Measurements from ENCODE around the gene NMRK1.

Gene NMRK1

DNA sequence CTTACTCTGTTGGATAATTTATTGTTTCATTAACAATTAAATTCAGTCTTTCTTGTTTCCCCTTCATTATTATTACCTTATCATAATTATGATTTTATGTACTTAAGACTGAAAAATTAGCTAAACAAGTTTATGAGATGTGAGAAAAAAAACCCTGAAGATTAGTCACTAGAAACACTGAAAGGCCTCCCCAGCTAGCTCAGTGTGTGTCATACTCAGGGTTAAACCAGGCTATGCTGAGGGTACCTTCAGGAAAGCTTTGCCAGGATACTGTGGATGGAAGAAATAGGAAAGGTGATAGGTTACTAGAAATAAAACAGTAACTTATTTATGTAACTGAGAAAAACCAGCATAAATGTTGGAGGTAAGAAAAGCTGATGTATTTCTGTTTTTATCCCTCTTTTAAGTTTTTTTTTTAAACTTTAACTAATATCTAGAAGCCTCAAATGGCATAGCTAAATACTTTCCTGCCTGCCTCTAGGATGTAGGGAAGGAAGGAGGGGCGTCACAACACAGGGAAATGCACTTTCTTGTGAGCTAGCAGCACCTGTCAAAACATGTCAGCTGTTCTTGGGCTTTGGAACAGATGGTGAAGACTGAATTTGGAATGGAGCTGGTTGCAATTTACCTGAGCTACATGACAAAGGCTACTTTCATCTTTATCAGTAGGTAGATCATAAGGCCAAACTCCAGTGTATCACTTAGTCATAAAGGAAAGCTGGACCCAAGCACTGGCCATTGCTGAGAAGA is 24.2 kb downstream of the NMRK1 start:
- DNase-seq (ENCODE audit: low read depth in 2 of 2): no peak

DNA sequence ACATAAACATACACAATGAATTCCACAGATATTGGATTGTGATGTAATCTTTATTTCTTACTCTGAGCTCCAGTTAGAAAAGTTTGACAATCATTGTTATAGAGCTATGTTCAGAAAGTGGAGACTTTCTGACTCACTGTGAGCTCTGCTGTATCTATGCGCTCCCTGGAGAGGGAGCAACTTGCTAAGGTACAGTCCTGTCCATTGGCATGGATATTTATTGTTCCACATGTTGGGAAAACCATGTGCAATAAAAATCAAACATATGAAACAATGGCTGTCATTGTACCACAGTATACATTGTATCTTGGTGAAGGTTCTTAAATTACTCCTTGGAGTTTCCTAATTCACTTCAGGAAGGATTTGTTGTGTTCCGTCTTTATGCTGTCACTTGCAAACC is 26.8 kb downstream of the NMRK1 start:
- no peak for DNase-seq (ENCODE audit: low read depth in 2 of 2)

DNA sequence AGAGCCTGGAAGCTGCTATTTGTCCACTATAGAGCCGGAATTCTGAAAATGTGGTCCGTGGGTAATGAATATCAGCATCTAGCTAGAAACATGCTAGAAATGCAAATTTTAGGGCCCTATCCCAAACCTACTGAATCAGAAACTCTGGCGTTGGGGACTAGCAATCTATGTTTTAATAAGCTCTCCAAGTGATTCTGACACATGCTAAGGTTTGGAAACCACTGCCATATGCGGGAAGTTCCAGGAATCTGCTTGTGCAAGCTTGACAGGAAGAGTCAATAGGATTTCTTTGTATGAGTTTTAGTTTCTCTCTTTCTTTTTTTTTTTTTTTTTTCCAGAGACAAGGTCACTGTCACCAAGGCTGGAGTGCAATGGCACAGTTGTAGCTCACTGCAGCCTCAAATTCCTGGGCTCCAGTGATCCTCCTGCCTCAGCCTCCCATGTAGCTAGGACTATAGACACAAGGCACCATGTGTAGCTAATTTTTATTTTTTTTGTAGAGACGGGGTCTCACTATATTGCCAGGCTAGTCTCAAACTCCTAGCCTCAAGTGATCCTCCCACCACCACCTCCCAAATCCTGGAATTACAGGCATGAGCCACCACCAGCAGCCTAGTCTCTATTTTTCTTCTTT is 33.5 kb downstream of the NMRK1 start:
- peak; percentile 61 to 64 for DNase-seq (ENCODE audit: low read depth in 2 of 2)

DNA sequence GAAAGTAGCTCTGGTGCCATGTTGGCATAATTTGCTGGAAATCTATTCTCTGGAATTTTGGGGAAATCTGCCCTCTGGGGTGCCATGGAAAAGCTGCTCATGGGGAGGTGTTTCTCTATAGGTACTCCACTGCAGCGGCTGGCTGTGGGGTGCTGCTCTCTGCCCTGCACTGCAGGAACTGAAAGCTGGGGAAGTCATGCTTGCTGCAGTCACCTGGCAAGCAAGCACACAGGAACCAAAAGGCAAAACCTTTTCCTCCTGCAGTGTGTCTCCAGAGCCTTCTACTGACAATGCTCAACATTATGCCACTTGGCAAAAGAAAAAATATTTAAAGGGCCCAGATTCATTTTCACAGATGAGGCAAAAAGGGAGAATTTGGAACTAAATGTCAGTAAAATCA is 34.1 kb downstream of the NMRK1 start:
- no peak for DNase-seq (ENCODE audit: low read depth in 2 of 2)

DNA sequence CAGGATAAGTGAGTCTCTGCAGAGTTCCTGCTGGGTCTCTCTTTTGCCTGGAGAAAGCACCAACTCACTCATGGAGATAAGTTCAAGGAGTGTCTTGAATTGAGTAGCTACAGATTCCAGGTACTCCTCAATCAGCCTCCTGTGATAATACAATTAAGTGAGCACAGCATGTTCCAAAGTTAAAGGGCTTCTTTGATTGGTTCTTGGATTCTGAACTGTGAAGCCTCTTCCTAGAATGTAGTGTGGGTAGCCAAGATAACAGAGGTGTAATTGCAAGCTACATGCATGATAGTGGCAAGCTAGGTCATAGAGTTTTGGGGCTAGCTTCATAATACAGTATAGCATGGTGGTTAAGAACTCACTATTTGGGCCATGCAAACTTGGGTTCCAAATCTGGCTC is 36.7 kb downstream of the NMRK1 start:
- no peak for DNase-seq (ENCODE audit: low read depth in 2 of 2)

DNA sequence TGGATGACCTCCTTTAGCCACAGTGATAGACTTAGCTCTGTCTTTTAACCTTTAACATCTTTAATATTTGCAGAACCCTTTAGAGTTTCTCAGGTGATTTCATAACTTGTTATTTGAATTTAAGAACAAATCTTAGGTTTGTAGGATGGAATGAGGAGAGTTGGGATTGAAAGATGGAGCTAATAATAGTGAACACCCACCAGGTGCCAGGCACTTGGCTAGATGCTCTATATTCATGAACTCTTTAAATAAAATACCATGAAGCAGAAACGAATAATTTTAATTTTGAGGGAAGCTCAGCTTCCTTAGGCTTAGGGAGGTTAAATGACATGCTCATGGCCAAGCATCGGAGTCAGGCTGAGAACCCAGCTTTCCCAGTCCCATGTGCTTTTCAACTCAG is 40.4 kb downstream of the NMRK1 start:
- DNase-seq (ENCODE audit: low read depth in 2 of 2): no peak

DNA sequence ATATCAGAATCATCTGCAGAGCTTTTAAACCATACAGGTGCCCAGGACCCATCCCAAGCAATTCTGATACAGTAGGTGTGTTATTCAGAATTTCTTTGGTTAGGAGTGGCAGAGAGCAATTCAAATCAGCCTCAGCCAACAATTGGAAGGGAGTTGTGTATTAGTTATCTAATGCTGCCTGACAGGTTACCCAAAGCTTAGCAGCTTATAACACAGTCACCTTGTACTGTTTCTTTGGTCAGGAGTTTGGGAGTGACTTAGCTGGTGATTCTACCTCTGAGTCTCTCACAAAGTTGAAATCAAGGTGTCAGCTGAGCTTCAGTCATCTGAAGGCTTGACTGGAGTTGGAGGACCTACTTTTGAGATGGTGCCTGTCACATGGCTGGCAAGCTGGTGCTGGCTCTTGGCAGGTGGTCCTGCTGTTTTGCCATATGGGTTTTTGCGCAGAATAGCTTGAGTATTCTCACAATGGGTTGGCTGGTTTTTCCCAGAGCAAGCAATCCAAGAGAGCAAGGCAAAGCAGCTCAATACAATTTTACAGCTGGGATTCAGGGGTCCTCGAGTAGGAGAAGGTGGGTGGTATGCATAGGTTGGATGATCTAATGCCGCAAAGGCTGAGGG is 41.1 kb downstream of the NMRK1 start:
- DNase-seq (ENCODE audit: low read depth in 2 of 2): no peak

DNA sequence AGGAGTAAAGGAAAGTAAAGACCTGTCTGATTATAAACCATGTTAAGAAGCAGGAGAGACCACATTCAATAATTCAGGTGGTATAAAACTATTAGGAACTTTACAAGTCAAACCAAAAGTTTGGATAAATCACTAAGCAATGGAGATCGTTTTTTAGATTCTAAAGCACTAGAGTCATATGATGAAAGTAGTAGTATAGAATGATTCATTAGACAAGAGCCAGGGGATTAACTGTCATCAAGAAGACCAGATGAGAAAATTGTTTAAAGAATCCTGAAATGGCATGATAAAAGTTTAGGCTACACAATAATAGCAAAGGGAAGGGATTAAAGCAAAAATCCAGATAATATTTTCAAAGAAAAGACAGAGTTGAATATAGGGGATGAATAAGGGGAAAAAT is 46.9 kb downstream of the NMRK1 start:
- no peak for DNase-seq (ENCODE audit: low read depth in 2 of 2)

DNA sequence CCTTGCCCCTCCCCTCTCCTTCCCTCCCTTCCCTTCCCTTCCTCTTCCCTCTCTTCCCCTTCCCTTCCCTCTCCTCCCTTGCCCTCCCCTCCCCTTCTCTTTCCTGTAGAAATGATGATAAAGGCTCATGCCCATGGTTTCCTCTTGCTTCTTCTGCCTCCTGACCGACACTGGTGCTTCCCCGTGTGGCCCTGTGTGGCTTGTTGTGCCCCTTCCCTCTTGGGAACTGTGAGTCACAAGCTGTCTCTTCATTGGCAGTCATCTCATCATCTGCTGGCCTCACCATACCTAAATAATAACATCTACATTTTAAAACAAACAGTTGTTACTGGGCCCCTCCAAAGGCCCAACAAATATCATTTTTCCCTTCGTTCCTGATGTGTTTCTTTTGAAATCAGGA is 48.2 kb downstream of the NMRK1 start:
- no peak for DNase-seq (ENCODE audit: low read depth in 2 of 2)

DNA sequence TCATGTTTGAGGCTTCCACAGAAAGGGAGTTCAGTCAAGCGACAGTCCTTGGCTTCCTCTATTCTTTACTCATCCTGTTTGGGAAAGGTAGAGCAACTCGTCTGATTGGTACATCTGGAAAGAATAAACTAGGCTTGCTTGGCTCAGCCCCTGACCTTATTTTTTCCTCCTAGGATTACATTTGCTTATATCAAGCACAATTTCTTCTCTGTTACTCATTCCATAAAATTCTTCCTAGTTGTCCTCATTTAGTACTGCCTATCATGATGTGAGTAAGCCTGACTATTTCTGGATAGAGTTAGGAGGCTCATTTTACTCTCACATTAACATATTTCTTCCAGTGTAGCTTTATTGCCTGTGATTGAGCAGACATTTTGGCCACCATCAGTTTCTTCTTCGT is 48.9 kb downstream of the NMRK1 start:
- DNase-seq (ENCODE audit: low read depth in 2 of 2): peak; percentile 90 to 91

DNA sequence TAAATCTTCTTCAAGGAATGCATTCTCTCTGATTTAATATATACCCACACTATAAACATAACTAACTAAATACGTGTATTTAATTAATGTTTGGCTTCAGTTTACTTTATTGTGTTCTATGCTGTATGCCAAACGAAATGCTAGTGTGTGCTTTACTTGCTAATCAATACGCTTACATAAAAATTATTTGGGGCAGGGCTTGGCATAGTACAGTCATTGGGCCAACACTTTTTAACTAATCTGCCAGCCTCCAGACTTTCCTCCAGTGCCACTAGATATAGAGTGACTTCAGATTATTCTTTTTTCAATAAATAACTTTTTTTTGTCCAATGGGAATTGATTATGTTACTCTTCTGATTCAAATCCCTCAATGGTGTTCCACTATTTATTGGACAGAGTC is 51.2 kb downstream of the NMRK1 start:
- no peak for DNase-seq (ENCODE audit: low read depth in 2 of 2)

DNA sequence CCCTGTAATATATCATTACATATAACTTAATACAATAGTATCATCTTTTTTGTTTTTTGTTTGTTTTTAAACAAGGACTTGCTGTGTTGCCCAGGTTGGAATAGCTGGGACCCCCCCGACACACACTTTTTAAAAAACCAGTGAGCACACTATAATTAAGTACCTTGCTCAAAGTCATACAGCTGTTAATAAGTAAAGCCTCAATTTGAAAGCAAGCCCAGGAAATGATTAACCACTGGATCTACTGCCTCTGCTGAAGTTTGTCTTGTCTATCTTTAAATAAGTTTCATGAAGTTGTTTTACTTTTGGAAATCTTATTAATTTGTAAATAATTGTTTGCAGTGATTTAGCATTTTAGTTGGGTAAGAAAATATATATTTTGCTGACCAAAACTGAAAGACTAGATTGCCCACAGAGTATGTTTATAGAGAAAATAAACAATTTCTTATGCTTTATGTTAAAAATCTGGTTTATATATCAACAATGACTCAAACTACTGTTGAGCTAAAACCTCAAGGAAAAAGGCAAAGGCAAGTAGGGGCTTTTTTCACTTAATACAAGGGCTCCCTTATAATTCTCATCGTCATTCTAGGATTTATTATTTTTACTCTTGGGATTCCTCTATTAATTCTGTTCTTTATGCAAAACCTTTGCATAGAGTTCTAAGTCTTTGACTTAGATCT is 54.0 kb downstream of the NMRK1 start:
- peak in 1 of 2 experiments; percentile 4 for DNase-seq (ENCODE audit: low read depth in 2 of 2)

DNA sequence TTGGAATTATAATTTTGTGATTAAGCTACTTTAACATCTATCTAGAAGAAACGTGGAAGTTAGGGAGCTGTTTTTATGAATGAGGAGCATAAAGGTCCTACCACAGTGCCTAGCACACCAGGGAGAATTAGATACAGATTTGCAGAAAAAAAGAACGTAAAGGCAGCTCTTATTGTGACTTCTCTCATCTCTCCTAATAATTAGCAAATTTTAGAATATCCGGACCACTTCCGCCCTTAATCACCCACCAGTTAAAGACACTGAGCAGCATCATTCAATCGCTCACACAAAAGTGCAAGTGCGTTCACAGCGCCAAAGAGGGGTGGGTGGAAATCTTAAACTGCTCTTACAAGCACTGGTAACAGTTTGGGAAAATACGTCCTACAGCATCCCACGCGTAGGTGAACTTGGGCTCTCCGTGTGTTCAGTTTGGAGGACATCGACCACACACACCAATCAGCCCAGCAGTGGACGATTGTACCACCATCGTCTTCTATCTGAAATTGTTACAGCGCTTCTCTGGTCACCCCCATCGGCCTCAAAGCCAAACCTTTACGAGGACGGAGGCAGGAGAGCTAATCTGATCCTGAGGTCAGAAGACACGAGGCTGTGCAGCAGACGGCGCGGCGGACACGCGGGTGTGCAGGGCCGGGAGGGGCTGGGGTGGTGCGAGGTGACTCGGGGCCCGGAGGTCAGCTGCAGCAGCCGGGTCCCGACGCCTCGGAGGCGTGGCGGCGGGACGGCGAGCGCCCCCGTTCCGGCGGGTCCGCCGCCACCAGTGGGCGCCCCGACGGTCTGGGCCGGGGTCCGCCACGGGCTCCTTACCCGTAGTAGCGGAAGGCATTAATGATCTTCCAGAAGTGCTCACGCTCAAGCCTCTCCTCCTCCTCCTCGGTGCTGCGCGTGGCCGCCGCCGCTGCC is 60.5 kb downstream of the NMRK1 start:
- peak; percentile 5 to 20 for DNase-seq (ENCODE audit: low read depth in 2 of 2)

DNA sequence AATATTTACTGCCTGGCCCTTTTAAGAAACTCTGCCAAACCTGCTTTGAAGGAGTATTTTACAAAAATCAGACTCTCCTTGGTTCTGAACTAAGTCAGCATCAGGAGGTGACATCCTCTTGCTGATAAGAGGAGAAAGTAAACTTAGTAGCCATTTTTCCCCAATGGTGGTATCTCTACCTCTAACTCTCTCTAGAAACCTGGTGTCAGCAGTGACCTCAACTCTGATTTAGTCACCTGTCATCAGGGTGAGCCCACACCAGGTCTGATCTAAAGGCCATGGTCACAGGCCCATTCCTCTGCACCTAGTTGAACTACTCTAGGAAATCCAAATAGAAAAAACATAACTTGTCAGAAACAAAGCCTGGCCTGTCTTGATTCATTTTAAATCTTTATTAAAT is 64.1 kb downstream of the NMRK1 start:
- DNase-seq (ENCODE audit: low read depth in 2 of 2): no peak

DNA sequence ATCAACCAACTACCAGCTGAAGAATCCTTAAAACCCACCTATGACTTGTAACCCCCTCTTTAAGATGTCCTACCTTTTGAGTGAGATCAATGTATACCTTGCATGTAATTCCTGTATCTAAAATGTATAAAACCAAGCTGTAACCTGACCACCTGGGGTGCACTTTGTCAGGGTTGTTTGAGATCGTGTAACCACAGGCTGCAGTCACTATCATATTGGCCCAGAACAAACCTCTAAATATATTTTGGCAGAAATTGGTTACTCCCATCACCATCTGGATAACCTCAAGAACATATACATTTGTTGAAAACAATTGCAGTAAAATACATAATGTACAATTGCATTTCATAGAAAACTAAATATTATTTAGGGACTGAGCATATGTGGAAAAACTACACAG is 68.3 kb downstream of the NMRK1 start:
- DNase-seq (ENCODE audit: low read depth in 2 of 2): no peak

DNA sequence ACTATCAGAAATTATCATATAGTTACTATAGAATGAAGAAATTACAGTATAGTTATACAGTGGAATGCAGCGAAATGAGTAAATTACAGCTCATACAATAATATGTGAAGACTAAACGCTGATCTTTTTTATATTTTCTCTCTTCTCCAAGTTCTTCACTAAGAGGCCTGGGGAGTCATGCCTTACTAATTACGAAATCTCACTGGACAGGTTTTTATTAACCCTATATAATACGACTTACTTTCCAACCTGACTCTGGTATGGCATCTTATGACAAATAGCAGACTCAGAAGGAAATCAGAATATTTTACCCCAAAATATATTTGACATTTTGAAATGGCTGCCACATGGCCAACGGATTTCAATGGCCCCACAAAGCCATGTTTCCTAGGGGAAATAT is 68.9 kb downstream of the NMRK1 start:
- no peak for DNase-seq (ENCODE audit: low read depth in 2 of 2)

DNA sequence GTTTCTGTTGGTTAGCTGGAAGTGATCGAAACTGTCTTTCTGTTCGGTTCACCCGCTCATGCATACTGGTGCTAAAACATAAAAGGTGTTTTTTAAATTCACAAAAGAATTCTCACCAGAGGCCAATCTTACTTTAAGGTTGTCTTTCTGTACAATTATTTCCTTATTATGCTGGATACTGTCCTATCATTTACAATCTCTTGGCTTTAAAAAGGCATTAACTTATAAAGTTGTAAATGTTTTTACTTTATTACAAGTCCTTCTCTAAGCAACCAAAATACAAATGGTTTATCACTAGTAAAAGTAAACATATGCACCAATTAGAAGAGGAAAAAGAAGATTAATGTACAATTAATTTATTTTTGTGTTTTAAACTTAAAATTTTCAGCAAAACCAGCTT is 70.6 kb downstream of the NMRK1 start:
- no peak for DNase-seq (ENCODE audit: low read depth in 2 of 2)

DNA sequence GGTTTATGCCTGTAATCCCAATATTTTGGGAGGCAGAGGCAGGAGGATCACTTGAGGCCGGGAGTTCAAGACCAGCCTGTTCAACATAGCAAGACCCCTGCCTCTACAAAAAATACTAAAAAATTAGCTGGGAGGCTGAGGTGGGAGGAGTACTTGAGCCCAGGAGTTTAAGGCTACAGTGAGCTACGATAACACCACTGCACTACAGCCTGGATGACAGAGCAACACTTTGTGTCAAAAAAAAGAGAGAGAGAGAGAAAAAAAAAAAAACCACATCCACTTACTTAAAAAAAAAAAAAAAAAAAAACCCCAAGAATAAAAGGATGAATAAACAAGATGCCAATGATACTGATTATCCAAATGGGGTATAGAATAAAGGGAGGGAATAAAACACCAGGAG is 74.2 kb downstream of the NMRK1 start:
- no peak for DNase-seq (ENCODE audit: low read depth in 2 of 2)

Data from fibroblast of skin of left quadriceps (primary cell).